Measurements from ENCODE around the gene NHEJ1.

The NHEJ1 gene, protein sequence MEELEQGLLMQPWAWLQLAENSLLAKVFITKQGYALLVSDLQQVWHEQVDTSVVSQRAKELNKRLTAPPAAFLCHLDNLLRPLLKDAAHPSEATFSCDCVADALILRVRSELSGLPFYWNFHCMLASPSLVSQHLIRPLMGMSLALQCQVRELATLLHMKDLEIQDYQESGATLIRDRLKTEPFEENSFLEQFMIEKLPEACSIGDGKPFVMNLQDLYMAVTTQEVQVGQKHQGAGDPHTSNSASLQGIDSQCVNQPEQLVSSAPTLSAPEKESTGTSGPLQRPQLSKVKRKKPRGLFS

GRCh38 chr2:219160186-219161017 lies at the start of gene NHEJ1:
Gene NHEJ1, minus strand, starts transcription at chr2:219160815. Its CDS starts 2,453 bp downstream, at chr2:219158362.
- DNase-seq (ENCODE audit: low read depth): peak; percentile 92
- TF ChIP-seq, protein P1, sequence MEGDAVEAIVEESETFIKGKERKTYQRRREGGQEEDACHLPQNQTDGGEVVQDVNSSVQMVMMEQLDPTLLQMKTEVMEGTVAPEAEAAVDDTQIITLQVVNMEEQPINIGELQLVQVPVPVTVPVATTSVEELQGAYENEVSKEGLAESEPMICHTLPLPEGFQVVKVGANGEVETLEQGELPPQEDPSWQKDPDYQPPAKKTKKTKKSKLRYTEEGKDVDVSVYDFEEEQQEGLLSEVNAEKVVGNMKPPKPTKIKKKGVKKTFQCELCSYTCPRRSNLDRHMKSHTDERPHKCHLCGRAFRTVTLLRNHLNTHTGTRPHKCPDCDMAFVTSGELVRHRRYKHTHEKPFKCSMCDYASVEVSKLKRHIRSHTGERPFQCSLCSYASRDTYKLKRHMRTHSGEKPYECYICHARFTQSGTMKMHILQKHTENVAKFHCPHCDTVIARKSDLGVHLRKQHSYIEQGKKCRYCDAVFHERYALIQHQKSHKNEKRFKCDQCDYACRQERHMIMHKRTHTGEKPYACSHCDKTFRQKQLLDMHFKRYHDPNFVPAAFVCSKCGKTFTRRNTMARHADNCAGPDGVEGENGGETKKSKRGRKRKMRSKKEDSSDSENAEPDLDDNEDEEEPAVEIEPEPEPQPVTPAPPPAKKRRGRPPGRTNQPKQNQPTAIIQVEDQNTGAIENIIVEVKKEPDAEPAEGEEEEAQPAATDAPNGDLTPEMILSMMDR (conservative IDR thresholded peaks at IDR 0.05; ENCODE audit: low read length): peak; percentile 90
- peak within 1 kb of the TSS; percentile 85 for H3K4me3 ChIP-seq (ENCODE audit: low read length)

DNA sequence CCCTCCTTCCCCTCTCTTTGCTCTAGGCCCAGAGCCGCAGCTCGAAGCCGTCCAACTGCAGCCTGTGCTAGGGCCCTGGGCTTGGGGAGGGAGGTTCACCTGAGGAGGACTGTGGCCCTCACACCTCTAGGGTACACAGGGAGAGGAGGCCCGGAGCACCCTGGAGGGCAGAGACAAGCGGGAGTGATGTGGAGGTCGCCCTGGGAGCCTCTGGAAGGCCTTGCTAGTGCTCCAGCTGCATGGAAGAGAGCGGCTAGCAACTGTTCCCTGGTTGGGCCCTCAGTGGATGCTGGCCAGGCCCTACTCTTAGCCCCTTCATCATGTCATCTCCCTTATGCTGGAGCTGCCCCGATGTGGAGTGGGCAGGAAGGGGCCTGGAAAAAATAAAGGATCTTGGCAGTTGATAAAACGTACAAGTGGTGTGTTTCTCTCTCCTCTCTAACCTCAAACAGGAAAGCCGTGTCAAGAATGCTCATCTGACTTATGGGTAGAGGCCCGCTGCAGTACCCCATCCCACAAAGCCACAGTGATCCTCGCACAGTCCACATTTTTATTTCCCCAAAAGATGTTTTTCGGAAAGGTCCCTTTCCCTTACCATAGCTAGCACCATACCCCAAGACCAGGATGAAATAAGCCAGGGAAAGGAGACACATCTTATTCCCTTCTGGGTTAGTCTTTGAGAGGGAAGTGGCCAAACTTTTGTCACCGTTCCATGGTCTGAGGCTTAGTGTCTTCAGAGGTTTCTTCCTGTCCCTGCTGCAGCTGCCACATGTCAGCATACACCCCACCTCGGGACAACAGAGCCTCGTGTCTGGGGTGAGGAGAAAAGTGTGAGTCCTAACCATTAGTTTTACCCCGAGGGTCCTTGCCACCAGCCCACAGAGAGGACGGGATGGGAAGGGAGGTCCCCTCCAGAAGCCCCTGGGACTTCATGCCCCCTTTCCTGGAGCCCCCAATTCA lies 48.9 kb upstream of the NHEJ1 start:
- TF ChIP-seq, protein P1 (conservative IDR thresholded peaks at IDR 0.05; ENCODE audit: low read length): no peak
- DNase-seq (ENCODE audit: low read depth): no peak
- H3K4me3 ChIP-seq (ENCODE audit: low read length): no peak overlapping the region

DNA sequence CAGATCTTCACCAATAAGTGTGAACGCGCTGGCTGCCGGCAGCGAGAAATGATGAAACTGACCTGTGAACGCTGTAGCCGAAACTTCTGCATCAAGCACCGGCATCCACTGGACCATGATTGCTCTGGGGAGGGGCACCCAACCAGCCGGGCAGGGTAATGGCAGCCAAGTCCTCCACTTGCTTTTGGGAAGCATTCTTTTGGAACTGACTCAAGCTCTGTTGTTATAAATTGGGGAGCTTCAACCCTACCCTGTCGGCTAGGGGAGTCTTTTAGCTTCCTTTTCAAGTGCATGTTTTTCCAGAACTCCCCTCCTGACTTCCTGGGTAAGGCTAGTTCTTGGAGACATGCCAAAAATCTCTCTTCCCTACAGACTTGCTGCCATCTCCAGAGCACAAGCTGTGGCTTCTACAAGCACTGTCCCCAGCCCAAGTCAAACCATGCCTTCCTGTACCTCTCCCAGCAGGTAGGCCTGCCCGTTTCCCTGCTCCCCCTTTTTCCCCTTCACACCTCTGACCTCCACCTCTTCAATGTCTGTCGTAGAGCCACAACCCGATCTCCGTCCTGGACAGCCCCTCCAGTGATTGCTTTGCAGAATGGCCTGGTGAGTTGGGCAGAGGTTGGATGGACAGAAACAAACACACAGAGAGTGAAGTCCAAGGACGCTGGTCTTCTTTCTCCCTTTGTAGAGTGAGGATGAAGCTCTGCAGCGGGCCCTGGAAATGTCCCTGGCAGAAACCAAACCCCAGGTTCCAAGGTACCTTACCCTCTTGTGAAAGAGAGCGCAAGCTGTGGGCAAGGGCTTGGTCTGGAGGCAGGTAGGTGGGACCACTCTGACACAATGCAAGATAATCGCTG lies 47.5 kb upstream of the NHEJ1 start:
- TF ChIP-seq, protein P1 (conservative IDR thresholded peaks at IDR 0.05; ENCODE audit: low read length): no peak
- peak overlapping the region; percentile 85 for H3K4me3 ChIP-seq (ENCODE audit: low read length)
- peak; percentile 45 for DNase-seq (ENCODE audit: low read depth)

DNA sequence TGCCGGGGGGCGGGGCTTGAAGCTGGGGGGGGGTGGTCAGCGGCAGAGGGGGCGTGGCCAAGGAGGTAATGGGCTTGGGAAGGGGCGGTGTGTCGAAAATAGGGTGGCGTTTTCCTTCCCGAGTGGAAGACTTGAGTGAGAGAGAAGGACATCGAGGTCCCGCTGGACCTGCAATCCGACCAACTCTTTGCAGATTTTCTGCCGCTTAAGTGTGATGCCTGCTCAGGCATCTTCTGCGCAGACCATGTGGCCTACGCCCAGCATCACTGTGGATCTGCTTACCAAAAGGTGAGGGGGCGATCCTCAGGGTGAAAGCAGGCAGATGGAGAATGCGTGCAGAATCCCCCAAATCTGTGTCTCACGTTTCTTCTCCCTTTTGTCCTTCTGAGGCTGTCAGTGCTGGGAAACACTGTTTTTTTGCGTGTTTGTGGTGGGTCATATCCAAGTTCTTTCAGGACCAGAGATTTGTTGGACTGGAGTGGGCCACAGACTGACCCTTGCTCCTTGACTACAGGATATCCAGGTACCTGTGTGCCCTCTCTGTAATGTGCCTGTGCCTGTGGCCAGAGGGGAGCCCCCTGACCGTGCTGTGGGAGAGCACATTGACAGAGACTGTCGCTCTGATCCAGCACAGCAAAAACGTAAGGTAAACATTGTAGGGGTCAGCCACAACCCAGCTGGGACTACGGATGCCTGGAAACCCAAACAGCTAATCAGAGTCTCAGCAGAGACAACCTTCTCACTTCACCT lies 46.7 kb upstream of the NHEJ1 start:
- DNase-seq (ENCODE audit: low read depth): no peak
- TF ChIP-seq, protein P1 (conservative IDR thresholded peaks at IDR 0.05; ENCODE audit: low read length): no peak
- peak overlapping the region; percentile 85 for H3K4me3 ChIP-seq (ENCODE audit: low read length)

DNA sequence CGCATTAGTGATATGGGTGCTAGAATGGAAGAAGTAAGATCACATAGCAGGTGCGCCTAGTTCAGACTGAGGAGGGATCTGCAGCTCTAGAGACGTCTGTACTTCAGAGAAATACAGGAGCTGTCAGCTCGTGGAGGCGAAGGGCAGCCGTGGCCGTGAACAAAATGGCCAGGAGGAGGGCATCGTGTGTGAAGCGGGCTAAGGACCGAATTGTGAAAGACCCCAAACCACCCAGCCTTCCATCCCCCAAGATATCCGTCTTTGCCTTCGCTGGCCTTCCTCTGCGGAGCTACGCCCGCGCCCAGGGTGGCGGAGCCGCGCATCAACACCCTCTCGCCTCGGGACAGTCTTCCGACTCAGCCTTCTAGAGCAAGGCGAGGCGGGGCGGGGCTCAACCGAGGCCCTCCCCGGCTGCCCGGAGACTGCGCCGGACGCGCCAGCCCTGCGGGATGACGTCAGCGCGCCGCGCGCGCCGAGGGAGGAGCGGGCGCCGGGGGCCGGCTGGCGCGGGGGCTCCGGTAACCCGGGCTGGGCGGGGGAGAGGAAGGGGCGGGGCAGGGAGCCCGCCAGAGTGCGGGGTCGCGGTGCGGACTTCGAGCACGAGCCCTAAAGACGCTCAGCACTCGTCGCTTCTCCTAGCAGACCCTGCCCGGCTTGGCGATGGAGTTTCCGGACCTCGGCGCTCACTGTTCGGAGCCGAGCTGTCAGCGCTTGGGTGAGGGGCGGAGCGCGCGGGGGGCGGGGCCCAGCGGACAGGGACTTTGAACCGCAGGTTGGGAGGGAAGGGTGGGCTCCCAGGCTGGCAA lies 45.9 kb upstream of the NHEJ1 start, which contains the start of gene ZFAND2B:
Gene ZFAND2B (plus strand): TSS at position 455 of the 806 bp plus-strand sequence. CDS start 206 bp downstream, at position 661.
- H3K4me3 ChIP-seq (ENCODE audit: low read length): peak within 1 kb of the TSS; percentile 85
- TF ChIP-seq, protein P1 (conservative IDR thresholded peaks at IDR 0.05; ENCODE audit: low read length): no peak
- peak; percentile 87 for DNase-seq (ENCODE audit: low read depth)
